Central memory CD8-positive, alpha-beta T cell (primary cell): Measurements from ENCODE around the gene ASB11.
"Not testable (repeated sequence)": the region's sequence is repeated elsewhere in the genome, so short reads cannot be mapped to it uniquely, and the experiment has no call there.

Experiments
- ATAC-seq: fragments of 150-1000 bp; cut with Tn5 transposase; replicated peaks from 2 replicates; pipeline ENCODE4 v1.10.0; 2022; ENCODE audit warnings: mild to moderate bottlenecking, moderate FRiP score, moderate number of reproducible peaks; ENCODE audit not compliant: poor library complexity, severe bottlenecking; ENCODE audit errors: extremely low read depth
- DNase-seq, 2 donors: peaks; one replicate each; pipeline ENCODE4 v3.0.0; 2021; ENCODE audit warnings: low spot score in 2 of 2
- H3K27ac Mint-ChIP-seq: one replicate; pipeline ENCODE4 v1.8.0; 2022; ENCODE audit warnings: low read depth, mild to moderate bottlenecking, moderate library complexity, mixed read lengths
- H3K27me3 Mint-ChIP-seq: one replicate; pipeline ENCODE4 v1.8.0; 2022; ENCODE audit warnings: mixed read lengths
- H3K36me3 Mint-ChIP-seq: one replicate; pipeline ENCODE4 v1.8.0; 2022; ENCODE audit warnings: mild to moderate bottlenecking, moderate library complexity, mixed read lengths; ENCODE audit not compliant: insufficient read depth
- H3K4me1 Mint-ChIP-seq: one replicate; pipeline ENCODE4 v1.8.0; 2022; ENCODE audit warnings: mixed read lengths
- H3K4me3 Mint-ChIP-seq: one replicate; pipeline ENCODE4 v1.8.0; 2022; ENCODE audit warnings: mild to moderate bottlenecking, moderate library complexity, mixed read lengths
- H3K9me3 Mint-ChIP-seq: one replicate; pipeline ENCODE4 v1.8.0; 2022; ENCODE audit warnings: mixed read lengths

ASB11 gene

DNA sequence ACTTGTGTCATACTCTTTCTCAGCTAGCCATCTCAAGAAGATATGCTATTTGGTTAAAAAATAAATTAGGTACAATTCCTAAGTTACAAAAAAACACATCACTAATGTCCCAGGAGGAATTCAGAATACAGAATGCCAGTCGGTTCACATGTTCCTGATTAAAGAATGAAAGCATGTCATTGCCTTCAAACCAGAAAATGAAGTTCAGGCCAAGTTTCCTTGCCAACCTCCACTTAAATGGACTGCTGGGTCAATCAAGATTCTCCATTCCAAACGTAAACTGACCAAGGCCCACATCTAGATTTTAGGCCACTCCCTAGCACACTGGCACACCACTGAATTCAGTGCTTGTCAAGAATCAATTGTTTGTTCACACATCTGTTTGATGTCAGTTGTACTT is 13.4 kb upstream of the ASB11 start:
- peaks cover 18% of the 10 kb centered on the region for H3K36me3 Mint-ChIP-seq
- H3K4me1 Mint-ChIP-seq = peaks cover 8% of the 10 kb centered on the region
- ATAC-seq (no peak), DNase-seq (no peak)
- no peak overlapping the region for H3K27ac Mint-ChIP-seq
- no peaks in the 10 kb centered on the region for H3K27me3 Mint-ChIP-seq
- no peaks in the 10 kb centered on the region for H3K9me3 Mint-ChIP-seq
- no peak overlapping the region for H3K4me3 Mint-ChIP-seq

DNA sequence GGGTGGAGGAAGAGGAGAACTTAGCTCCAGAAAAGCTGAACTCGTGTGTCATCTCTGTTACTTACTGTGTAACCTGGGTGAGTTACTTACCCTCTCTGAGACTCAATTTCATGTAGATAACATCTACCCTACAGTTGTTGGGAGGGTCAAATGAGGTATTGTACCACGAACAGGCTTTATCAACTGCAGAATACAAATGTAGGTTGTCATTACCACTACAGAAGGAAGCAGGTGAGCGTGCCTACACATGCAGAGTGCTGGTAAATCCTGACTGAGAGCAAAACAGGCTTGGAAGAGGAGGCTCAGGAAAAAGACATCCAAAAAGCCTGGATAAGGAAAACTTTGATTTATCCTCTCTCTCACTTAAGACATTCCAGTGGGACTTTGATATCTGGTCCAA is 12.7 kb upstream of the ASB11 start:
- Mint-ChIP-seq H3K4me1 (peaks cover 8% of the 10 kb centered on the region), H3K36me3 (peaks cover 20% of the 10 kb centered on the region), H3K27ac (no peak overlapping the region), H3K9me3 (no peaks in the 10 kb centered on the region), H3K4me3 (no peak overlapping the region), H3K27me3 (no peaks in the 10 kb centered on the region)
- DNase-seq = no peak
- ATAC-seq = no peak

DNA sequence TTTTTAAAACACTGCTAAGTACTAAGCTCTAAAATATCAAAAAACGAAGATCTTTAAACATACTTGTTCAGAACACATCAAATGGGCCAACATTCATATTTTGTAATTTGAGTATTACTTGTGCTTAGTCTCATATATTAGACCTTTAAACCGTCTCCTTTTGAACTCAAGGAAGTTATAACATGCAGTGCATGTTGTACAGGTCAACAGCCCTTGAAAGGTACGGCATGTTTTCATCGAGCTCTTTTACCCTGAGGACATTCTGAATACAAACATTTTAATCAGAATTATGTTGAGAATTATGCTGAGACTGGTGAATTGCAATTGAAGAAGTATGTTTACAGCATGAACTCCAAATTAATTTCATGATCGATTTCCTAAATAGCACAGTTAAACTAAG is 7.0 kb upstream of the ASB11 start:
- H3K4me3 Mint-ChIP-seq = no peak overlapping the region
- H3K27ac Mint-ChIP-seq = no peak overlapping the region
- H3K36me3 Mint-ChIP-seq = peaks cover 27% of the 10 kb centered on the region
- H3K9me3 Mint-ChIP-seq = no peaks in the 10 kb centered on the region
- no peaks in the 10 kb centered on the region for H3K4me1 Mint-ChIP-seq
- ATAC-seq (no peak), DNase-seq (no peak)
- no peaks in the 10 kb centered on the region for H3K27me3 Mint-ChIP-seq

DNA sequence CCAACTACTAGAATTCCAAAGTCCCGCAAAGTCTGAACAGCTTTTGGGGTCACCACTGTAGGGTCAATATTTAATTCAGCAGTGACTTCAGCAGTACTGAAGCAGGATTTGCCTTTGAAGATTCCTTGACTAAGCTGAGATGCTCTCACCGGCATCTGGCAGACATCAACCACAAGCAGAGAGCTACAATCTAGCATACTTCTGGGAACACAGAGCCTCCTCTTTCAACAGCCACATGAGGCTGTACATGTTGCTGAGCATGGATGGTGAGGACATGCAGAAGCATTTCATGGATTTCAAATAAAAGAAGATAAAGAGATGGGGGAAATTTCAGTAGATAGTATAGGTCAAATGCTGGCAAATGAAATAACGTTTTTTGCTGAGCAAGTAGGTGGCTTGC is 6.6 kb upstream of the ASB11 start:
- H3K36me3 Mint-ChIP-seq = peaks cover 27% of the 10 kb centered on the region
- no peaks in the 10 kb centered on the region for H3K4me1 Mint-ChIP-seq
- H3K9me3 Mint-ChIP-seq = no peaks in the 10 kb centered on the region
- H3K27ac Mint-ChIP-seq = no peak overlapping the region
- ATAC-seq (no peak), DNase-seq (no peak)
- no peaks in the 10 kb centered on the region for H3K27me3 Mint-ChIP-seq
- no peak overlapping the region for H3K4me3 Mint-ChIP-seq

DNA sequence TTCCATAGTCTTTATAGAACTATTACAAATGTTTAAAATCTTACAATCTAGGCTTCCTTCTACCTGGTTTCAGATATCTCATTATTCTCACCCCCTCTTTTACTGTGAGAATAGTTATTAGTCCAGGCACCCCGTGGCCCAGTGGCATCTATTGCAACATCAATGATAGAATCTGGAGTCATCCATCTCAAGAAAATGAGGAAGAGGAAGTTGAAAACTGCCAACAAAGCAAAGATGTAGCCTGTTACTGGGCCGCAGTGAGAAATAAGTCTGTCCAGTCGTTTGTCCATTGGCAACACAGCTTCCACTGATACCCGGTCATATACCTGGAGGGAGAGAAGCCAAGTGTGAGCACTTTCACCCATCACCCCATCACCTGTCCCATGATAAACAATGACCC is 6.0 kb upstream of the ASB11 start:
- H3K4me3 Mint-ChIP-seq = no peak overlapping the region
- H3K27me3 Mint-ChIP-seq = no peaks in the 10 kb centered on the region
- no peak for DNase-seq
- no peaks in the 10 kb centered on the region for H3K9me3 Mint-ChIP-seq
- no peaks in the 10 kb centered on the region for H3K4me1 Mint-ChIP-seq
- H3K36me3 Mint-ChIP-seq = peaks cover 27% of the 10 kb centered on the region
- ATAC-seq = no peak
- H3K27ac Mint-ChIP-seq = no peak overlapping the region

DNA sequence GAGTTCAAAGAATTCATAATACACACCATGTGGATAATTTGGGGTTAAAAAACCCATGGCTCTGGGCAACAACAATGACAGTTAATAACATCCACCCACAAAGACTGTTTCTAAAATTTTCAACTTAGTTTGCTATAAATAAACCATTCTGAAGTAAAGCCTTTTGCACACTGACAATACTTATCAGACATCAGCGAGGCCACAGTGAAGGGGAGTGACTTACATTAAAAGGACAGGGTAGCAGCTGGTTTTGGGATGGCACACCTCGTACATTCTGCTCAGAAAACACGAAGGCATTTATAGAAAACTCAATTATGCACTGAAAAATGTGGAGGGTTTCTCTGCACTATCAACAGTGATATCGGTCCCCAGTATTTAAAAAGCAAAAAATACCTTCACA is 4.9 kb upstream of the ASB11 start:
- DNase-seq = no peak
- H3K36me3 Mint-ChIP-seq = peaks cover 25% of the 10 kb centered on the region
- H3K27me3 Mint-ChIP-seq = no peaks in the 10 kb centered on the region
- no peaks in the 10 kb centered on the region for H3K4me1 Mint-ChIP-seq
- H3K9me3 Mint-ChIP-seq = no peaks in the 10 kb centered on the region
- no peak for ATAC-seq
- H3K4me3 Mint-ChIP-seq = no peak overlapping the region
- no peak overlapping the region for H3K27ac Mint-ChIP-seq

DNA sequence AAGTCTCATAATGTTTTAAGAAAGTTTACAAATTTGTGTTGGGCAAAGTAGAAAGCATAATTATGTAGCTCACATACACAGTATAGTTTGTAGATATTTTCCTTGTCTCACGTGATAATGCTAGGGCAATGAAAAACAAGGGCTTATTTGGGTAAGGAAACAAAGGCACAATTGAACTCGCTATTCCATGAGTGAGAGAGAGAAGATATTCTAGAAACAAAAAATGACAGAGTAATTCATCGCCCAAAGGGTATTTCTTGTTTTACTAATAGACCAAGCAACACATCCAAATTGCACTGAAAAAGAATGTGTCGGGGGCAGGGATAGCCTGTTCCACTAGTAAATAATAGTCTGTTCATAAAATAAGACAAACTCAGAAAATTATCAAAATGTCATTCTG is 3.6 kb upstream of the ASB11 start:
- Mint-ChIP-seq H3K27ac (no peak overlapping the region), H3K9me3 (no peaks in the 10 kb centered on the region), H3K27me3 (no peaks in the 10 kb centered on the region), H3K4me3 (no peak overlapping the region), H3K4me1 (no peaks in the 10 kb centered on the region), H3K36me3 (peaks cover 23% of the 10 kb centered on the region)
- no peak for DNase-seq
- no peak for ATAC-seq

DNA sequence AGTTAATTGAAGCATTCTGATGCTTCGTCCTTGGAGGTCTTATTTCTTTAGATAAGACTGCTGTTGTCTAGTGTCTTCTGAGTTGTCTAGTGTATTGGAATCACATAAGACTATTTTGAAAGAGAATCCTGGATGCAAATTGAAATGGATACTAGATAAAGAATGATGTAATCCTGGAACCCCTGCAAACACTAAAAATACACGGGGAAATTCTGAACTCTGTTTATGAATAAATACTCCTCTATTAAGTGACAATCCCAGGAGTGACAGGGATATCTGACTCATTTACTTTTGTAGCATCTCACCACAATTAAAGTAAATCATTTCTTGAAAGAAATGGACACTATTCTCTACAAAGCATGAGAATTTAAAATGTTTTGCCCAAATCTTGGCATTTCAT is 968 bp downstream of the ASB11 start:
- H3K9me3 Mint-ChIP-seq = no peaks in the 10 kb centered on the region
- H3K4me1 Mint-ChIP-seq = no peaks in the 10 kb centered on the region
- peaks cover 3% of the 10 kb centered on the region for H3K36me3 Mint-ChIP-seq
- no peaks in the 10 kb centered on the region for H3K27me3 Mint-ChIP-seq
- no peak overlapping the region for H3K4me3 Mint-ChIP-seq
- DNase-seq (no peak), ATAC-seq (no peak)
- H3K27ac Mint-ChIP-seq = no peak overlapping the region

DNA sequence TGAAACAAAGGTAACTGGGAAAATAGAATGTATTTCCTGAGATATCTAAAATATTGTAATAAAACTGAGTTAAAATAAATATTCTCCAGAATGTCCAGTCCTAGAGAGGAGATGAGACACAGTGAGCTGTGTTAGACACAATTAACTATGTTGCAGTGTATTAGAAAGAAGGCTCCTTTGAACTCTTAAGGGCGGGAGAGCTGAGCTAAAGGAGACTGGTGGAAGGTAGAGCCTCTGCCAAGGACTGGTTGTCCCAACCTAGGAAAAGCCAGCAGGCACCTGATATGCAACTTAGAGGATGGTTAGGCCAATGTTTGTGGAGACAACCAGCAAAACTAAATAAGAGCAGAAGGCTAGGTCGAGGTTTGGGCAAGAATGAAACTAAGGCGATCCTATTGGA is 4.3 kb downstream of the ASB11 start:
- Mint-ChIP-seq H3K27ac (no peak overlapping the region), H3K27me3 (peaks cover 9% of the 10 kb centered on the region), H3K4me3 (no peak overlapping the region), H3K9me3 (no peaks in the 10 kb centered on the region), H3K36me3 (no peaks in the 10 kb centered on the region), H3K4me1 (no peaks in the 10 kb centered on the region)
- DNase-seq (no peak), ATAC-seq (no peak)

DNA sequence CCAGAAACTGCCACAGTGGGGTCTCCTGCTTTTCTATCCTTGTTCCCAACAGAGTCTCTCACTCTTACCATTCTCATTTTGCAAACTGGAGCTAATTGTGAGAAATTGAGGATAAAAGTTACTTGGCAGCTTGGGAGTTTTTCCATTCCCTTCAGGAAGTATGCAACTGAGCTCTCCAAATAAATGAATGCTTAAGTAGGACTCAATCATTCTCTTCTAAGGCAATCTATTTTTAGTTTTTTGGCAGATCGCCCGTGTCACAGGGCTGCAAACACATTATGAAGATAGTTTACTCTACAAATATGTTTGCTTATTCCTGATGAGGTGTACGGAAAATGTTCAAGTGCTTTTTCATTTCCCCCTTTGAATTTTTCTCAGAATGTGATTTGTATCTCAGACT is 5.3 kb downstream of the ASB11 start:
- ATAC-seq (no peak), DNase-seq (no peak)
- H3K27ac Mint-ChIP-seq = no peak overlapping the region
- no peaks in the 10 kb centered on the region for H3K9me3 Mint-ChIP-seq
- H3K36me3 Mint-ChIP-seq = no peaks in the 10 kb centered on the region
- no peaks in the 10 kb centered on the region for H3K4me1 Mint-ChIP-seq
- peaks cover 9% of the 10 kb centered on the region for H3K27me3 Mint-ChIP-seq
- no peak overlapping the region for H3K4me3 Mint-ChIP-seq

DNA sequence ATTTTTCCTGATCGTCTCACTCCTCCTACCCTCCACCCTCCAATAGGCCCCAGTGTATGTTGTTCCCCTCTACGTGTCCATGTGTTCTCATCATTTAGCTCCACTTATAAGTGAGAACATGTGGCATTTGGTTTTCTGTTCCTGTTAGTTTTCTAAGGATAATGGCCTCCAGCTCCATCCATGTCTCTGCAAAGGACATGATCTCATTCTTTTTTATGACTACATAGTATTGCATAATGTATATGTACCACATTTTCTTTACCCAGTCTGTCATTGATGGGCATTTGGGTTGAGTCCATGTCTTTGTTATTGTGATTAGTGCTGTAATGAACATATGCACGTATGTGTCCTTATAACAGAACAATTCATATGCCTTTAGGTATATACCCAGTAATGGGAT is 9.5 kb downstream of the ASB11 start:
- DNase-seq, H3K27me3 Mint-ChIP-seq, H3K9me3 Mint-ChIP-seq, H3K4me3 Mint-ChIP-seq, ATAC-seq, H3K4me1 Mint-ChIP-seq, H3K36me3 Mint-ChIP-seq, H3K27ac Mint-ChIP-seq: not testable (repeated sequence)

DNA sequence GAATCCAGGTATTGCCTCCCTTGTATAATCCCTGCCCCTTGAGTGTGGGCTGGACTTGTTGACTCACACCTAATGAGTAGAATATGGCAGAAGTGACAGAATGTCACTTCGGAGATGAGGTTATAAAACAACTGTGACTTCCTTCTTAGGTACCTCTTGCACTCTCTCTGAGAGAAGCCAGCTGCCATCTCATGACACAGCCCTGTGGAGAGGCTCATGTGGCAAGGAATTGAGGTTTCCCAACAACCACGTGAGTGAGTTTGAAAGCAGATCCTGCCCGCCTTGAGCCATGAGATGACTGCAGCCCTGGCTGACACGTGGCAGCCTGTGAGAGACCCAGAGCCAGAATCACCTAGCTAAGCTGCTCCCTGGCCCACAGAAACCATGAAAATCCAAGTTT is 13.5 kb downstream of the ASB11 start:
- Mint-ChIP-seq H3K9me3 (no peaks in the 10 kb centered on the region), H3K36me3 (no peaks in the 10 kb centered on the region), H3K4me3 (no peak overlapping the region), H3K27ac (no peak overlapping the region), H3K4me1 (no peaks in the 10 kb centered on the region), H3K27me3 (no peaks in the 10 kb centered on the region)
- ATAC-seq (no peak), DNase-seq (no peak)

DNA sequence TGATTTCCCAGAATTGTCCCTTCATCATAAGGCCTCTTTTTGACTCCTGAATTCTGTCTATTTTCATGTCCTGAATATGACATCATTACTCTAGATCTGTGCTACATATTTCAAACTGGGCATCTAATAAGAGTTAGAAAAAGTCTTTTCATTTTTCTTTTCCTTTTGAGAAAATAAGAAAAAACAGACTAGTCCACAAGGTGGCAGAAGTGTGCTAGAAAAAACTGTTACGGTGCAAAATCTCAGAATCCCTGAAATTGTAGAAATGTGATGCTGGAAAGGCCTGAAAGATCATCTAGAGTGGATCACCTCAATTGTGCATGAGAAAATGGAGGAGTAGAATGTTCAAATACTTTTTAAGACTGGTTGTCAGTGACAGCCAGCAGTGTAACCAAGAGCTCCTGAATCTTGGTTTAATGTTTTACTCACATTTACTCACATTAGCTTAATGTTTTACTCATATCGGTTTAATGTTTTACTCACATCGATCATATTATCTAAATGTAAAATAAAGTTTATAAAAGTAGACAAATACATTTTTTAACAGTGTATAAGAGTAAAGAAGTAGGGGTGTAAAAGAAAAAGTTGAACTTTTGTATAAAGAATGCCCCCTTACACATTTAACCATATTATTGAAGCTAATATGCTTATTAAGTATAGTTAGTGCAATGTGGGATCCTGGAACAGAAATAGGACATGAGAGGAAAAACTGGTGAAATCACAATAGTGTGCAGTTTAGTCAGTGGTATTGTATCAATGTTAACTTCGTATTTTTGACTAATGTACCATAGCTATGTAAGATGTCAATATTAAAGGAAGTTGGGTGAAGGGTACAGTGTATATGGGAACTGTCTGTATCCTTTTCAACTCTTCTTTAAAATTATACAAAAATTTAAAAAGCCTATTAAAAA is 15.2 kb downstream of the ASB11 start:
- H3K36me3 Mint-ChIP-seq = no peaks in the 10 kb centered on the region
- H3K27me3 Mint-ChIP-seq = no peaks in the 10 kb centered on the region
- H3K4me1 Mint-ChIP-seq = no peaks in the 10 kb centered on the region
- H3K4me3 Mint-ChIP-seq = no peak overlapping the region
- DNase-seq (no peak), ATAC-seq (no peak)
- no peaks in the 10 kb centered on the region for H3K9me3 Mint-ChIP-seq
- H3K27ac Mint-ChIP-seq = no peak overlapping the region
